A549 (cell line): Measurements from ENCODE around the gene LPCAT4. TPM values are rescaled to one million over a fixed set of nuclear protein-coding genes. Genes with fewer than 3 reads are reported as not detected.
"Not testable (repeated sequence)": the region's sequence is repeated elsewhere in the genome, so short reads cannot be mapped to it uniquely, and the experiment has no call there.

Source experiments
- ATAC-seq, 2 experiments: fragments of 200-7000 bp in 1 of 2; fragments of >200 bp in 1 of 2; cut with Nextera tagmentation in 1 of 2; cut with Tn5 transposase in 1 of 2; 3 replicates each; pipeline versions ENCODE4 v1.8.0 to v1.9.1; 2018 to 2020; ENCODE audit warnings: mild to moderate bottlenecking in 1 of 2, moderate library complexity in 1 of 2
- CTCF ChIA-PET: fragments of 300-600 bp; sonication (Branson Sonifier 250); formaldehyde crosslinking; extraction: SDS; loops from one replicate; lab custom pipeline; 2021; ENCODE audit warnings: antibody characterized with exemption, inconsistent platforms; lab: Yijun Ruan, JAX
- POLR2A ChIA-PET: fragments of 350-600 bp; formaldehyde crosslinking; extraction: SDS; loops from one replicate; lab custom pipeline; 2021; ENCODE audit warnings: antibody characterized with exemption, inconsistent platforms; lab: Yijun Ruan, JAX
- DNase-seq, 2 experiments: peaks; one replicate each; pipeline versions ENCODE4 v3.0.0 to v3.0.0-alpha.2; 2011 to 2016; ENCODE audit warnings: low read depth in 1 of 2, low spot score in 1 of 2
- FAIRE-seq: peaks from 2 replicates; lab custom pipeline; 2011; peaks lifted over from hg19 to GRCh38; lab: Jason Lieb, UNC
- H3K27ac ChIP-seq, 2 experiments: fragments of >200 bp; sonication (Bioruptor Twin); formaldehyde crosslinking; 3 replicates each; pipeline ENCODE4 v1.5.1; 2016 to 2017
- H3K4me1 ChIP-seq: fragments of >200 bp; sonication (Bioruptor Twin); formaldehyde crosslinking; 3 replicates; pipeline ENCODE4 v1.6.1; 2016
- H3K4me2 ChIP-seq: fragments of >200 bp; sonication (Bioruptor Twin); formaldehyde crosslinking; 3 replicates; pipeline ENCODE4 v1.6.1; 2016
- H3K4me3 ChIP-seq: fragments of >200 bp; sonication (Bioruptor Twin); formaldehyde crosslinking; 3 replicates; pipeline ENCODE4 v1.5.1; 2016
- H3K9me3 ChIP-seq: fragments of >200 bp; sonication (Bioruptor Twin); formaldehyde crosslinking; 3 replicates; pipeline ENCODE4 v1.6.1; 2016
- CHD2 ChIP-seq: fragments of 150-350 bp; IDR thresholded peaks from 2 replicates; pipeline ENCODE4 v1.6.1; 2014; ENCODE audit warnings: low read length; ENCODE audit not compliant: partially characterized antibody
- CHD4 ChIP-seq: fragments of 200-600 bp; sonication (generic); IDR thresholded peaks from 2 replicates; pipeline ENCODE4 v1.6.1; 2016; ENCODE audit warnings: antibody characterized with exemption, mild to moderate bottlenecking, borderline replicate concordance
- ELK1 ChIP-seq: fragments of 150-350 bp; IDR thresholded peaks from 2 replicates; pipeline ENCODE4 v1.6.1; 2014; ENCODE audit warnings: low read depth, mild to moderate bottlenecking, low read length
- ESRRA ChIP-seq: fragments of 150-350 bp; IDR thresholded peaks from 2 replicates; pipeline ENCODE4 v1.6.1; 2014; ENCODE audit warnings: mild to moderate bottlenecking, low read length, borderline replicate concordance
- HEYL ChIP-seq: fragments of 250-450 bp; sonication (Bioruptor Pico); IDR thresholded peaks from 2 replicates; pipeline ENCODE4 v1.8.0; 2021; ENCODE audit warnings: mild to moderate bottlenecking, moderate library complexity
- HMGXB4 ChIP-seq: fragments of 250-450 bp; sonication (Bioruptor Pico); IDR thresholded peaks from 2 replicates; pipeline ENCODE4 v1.5.0; 2021; ENCODE audit warnings: mild to moderate bottlenecking, moderate library complexity, borderline replicate concordance
- HOXB13 ChIP-seq: fragments of 250-450 bp; sonication (Bioruptor Pico); IDR thresholded peaks from 2 replicates; pipeline ENCODE4 v1.5.0; 2020; ENCODE audit warnings: low read depth, mild to moderate bottlenecking, moderate library complexity
- HOXB5 ChIP-seq: fragments of 250-450 bp; sonication (Bioruptor Pico); IDR thresholded peaks from 2 replicates; pipeline ENCODE4 v1.5.0; 2020; ENCODE audit warnings: mild to moderate bottlenecking, moderate library complexity
- JUN ChIP-seq, 2 experiments: fragments of >200 bp; sonication (Bioruptor Twin); formaldehyde crosslinking; IDR thresholded peaks; 2 replicates in 1 of 2; 3 replicates in 1 of 2; pipeline ENCODE4 v1.6.1; 2016 to 2017
- JUNB ChIP-seq: fragments of >200 bp; sonication (Bioruptor Twin); formaldehyde crosslinking; IDR thresholded peaks from 2 replicates; pipeline ENCODE4 v1.6.1; 2016
- KDM1A ChIP-seq: fragments of 200-600 bp; sonication (generic); IDR thresholded peaks from 2 replicates; pipeline ENCODE4 v1.6.1; 2016; ENCODE audit warnings: low read depth, mild to moderate bottlenecking
- MAFK ChIP-seq: fragments of 450-650 bp; IDR thresholded peaks from 2 replicates; pipeline ENCODE4 v1.6.1; 2014; ENCODE audit not compliant: partially characterized antibody
- NR3C1 ChIP-seq: fragments of >200 bp; sonication (Bioruptor Twin); formaldehyde crosslinking; IDR thresholded peaks from 3 replicates; pipeline ENCODE4 v1.6.1; 2017
- POLR2A ChIP-seq: IDR thresholded peaks from 2 replicates; pipeline ENCODE4 v1.6.1; 2012; ENCODE audit warnings: mild to moderate bottlenecking, low read length
- RAD21 ChIP-seq, 2 experiments: fragments of >200 bp in 1 of 2; sonication (Bioruptor Twin) in 1 of 2; formaldehyde crosslinking in 1 of 2; IDR thresholded peaks in 1 of 2; conservative IDR thresholded peaks in 1 of 2; 2 replicates in 1 of 2; 3 replicates in 1 of 2; pipeline ENCODE4 v1.6.1; 2012 to 2018; ENCODE audit warnings: inconsistent platforms in 1 of 2
- RFX5 ChIP-seq: fragments of 450-650 bp; IDR thresholded peaks from 2 replicates; pipeline ENCODE4 v1.7.1; 2014; ENCODE audit warnings: antibody characterized with exemption, mild to moderate bottlenecking, moderate library complexity
- TFCP2L1 ChIP-seq: fragments of 250-450 bp; sonication (Bioruptor Pico); IDR thresholded peaks from 2 replicates; pipeline ENCODE4 v1.5.0; 2021; ENCODE audit warnings: mild to moderate bottlenecking
- USF2 ChIP-seq: fragments of 450-650 bp; IDR thresholded peaks from 2 replicates; pipeline ENCODE4 v1.6.1; 2014; ENCODE audit warnings: antibody characterized with exemption
- ZC3H11A ChIP-seq: fragments of 450-650 bp; IDR thresholded peaks from 2 replicates; pipeline ENCODE4 v1.6.1; 2014; ENCODE audit warnings: antibody characterized with exemption, mild to moderate bottlenecking
- ZFP36 ChIP-seq: fragments of 450-650 bp; IDR thresholded peaks from 2 replicates; pipeline ENCODE4 v1.6.1; 2014; ENCODE audit warnings: borderline replicate concordance; ENCODE audit not compliant: partially characterized antibody
- ZSCAN20 ChIP-seq: fragments of 250-450 bp; sonication (Bioruptor Pico); IDR thresholded peaks from 2 replicates; pipeline ENCODE4 v1.8.0; 2022; ENCODE audit warnings: mild to moderate bottlenecking, moderate library complexity
- WGBS: methylation state at CpG from one replicate; pipeline ENCODE4 v1.1.6; 2017; ENCODE audit errors: missing lambda C conversion rate; 5-methylcytosine and 5-hydroxymethylcytosine counted together
- polyA plus RNA-seq, 4 experiments: library from polyadenylated mRNA; depleted of rRNA in 3 of 4; stranded (reverse); fragments of >200 nt; fragmentation: RNase III in 1 of 4; extraction: RNeasy Plus Mini Kit Qiagen cat#74134 plus additional on column Dnase treatment in 1 of 4; gene quantifications; 2 replicates in 3 of 4; 3 replicates in 1 of 4; pipeline ENCODE4 v1.2.3, GENCODE V29; 2011 to 2017

The LPCAT4 gene
- polyA plus RNA-seq, 2 of the 4 experiments (the other 2 are of a cell fraction), result 42.9 to 50.1 TPM

- POLR2A ChIA-PET, H3K4me2 ChIP-seq, H3K27ac ChIP-seq, FAIRE-seq, H3K4me3 ChIP-seq, DNase-seq, H3K4me1 ChIP-seq, ATAC-seq, H3K9me3 ChIP-seq: not testable (repeated sequence)
- CTCF ChIA-PET, result interaction anchor here (1.4 to 2.4 kb wide), 3 partner anchors 8 to 266 kb away, joined by 3 to 12 read pairs (median 6); partner anchors contain the start of gene LPCAT4
- WGBS, result 82% methylated on average over 2 of the region's 2 CpGs
Observed at GRCh38 chr15:34375541-34375940, 8.5 kb upstream of the LPCAT4 start.

GRCh38 chr15:34374816-34375215 lies 7.8 kb upstream of the LPCAT4 start:
- Histone ChIP-seq H3K27ac (no peak overlapping the region), H3K9me3 (no peaks in the 10 kb centered on the region), H3K4me1 (peaks cover 7% of the 10 kb centered on the region; the same call in 2 of the 3 replicates)
- 40% methylated on average over 2 of the region's 2 CpGs for WGBS
- CTCF ChIA-PET, result interaction anchor here (1.4 to 2.4 kb wide), 2 partner anchors 14 to 31 kb away, joined by 6 to 7 read pairs; partner anchors contain the start of genes NOP10 and NUTM1
- DNase-seq, result no peak
- no peak for FAIRE-seq
- TF ChIP-seq USF2 (no peak), ZC3H11A (no peak), JUNB (no peak), POLR2A (no peak), JUN (IDR thresholded peaks at IDR 0.05) (no peak), ZFP36 (no peak), RAD21 (conservative IDR thresholded peaks at IDR 0.05 in 1 of 2, IDR thresholded peaks at IDR 0.05 in 1 of 2) (no peak), ZSCAN20 (CRISPR knock-in tag) (no peak), KDM1A (no peak), CHD4 (no peak), TFCP2L1 (no peak), HMGXB4 (CRISPR knock-in tag) (no peak), HEYL (CRISPR knock-in tag) (no peak), NR3C1 (no peak), MAFK (no peak), RFX5 (no peak), CHD2 (no peak), HOXB13 (CRISPR knock-in tag) (no peak), ELK1 (no peak), ESRRA (no peak)
- TF ChIP-seq, all 56 proteins: peak for 0
- Histone ChIP-seq H3K4me2 (no peak overlapping the region), H3K4me3 (no peak overlapping the region)
- ATAC-seq, result no peak
- POLR2A ChIA-PET, result interaction anchor here (0.7 kb wide), 1 partner anchor 38 kb away, joined by 3 read pairs; no protein-coding TSS in a partner anchor

- ATAC-seq (no peak), FAIRE-seq (no peak), DNase-seq (no peak)
- 71% methylated on average over 8 of the region's 8 CpGs for WGBS
- ChIA-PET POLR2A (no interaction called here), CTCF (interaction anchor here (1.4 kb wide), 1 partner anchor 30 kb away, joined by 7 read pairs; the partner anchor contains the start of genes NOP10 and NUTM1)
- Histone ChIP-seq H3K27ac (no peak overlapping the region), H3K4me1 (peaks cover 7% of the 10 kb centered on the region; the same call in 2 of the 3 replicates), H3K4me3 (no peak overlapping the region), H3K4me2 (no peak overlapping the region), H3K9me3 (no peaks in the 10 kb centered on the region)
- TF ChIP-seq HOXB5 (CRISPR knock-in tag), result no peak
- TF ChIP-seq ESRRA, result no peak
Observed at GRCh38 chr15:34373951-34374350, 7.0 kb upstream of the LPCAT4 start.
